Brain pericyte (primary cell): ENCODE measurements around the gene ASCL4.
A peak's percentile ranks its signal among the peaks of the same experiment; 100 is the strongest.
"Not testable (repeated sequence)": the region's sequence is repeated elsewhere in the genome, so short reads cannot be mapped to it uniquely, and the experiment has no call there.

Experiments
- DNase-seq: peaks from one replicate; pipeline ENCODE4 v3.0.0-alpha.2; 2012; ENCODE audit warnings: low read depth, low spot score

The ASCL4 gene, protein sequence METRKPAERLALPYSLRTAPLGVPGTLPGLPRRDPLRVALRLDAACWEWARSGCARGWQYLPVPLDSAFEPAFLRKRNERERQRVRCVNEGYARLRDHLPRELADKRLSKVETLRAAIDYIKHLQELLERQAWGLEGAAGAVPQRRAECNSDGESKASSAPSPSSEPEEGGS

GRCh38 chr12:107774349-107775029, at the start of gene ASCL4:
Gene ASCL4 (plus strand): TSS chr12:107774704. CDS start chr12:107775219, 515 bp downstream.
- no peak for DNase-seq

GRCh38 chr12:107727327-107727726, 47.2 kb upstream of the ASCL4 start:
- not testable (repeated sequence) for DNase-seq

- DNase-seq = not testable (repeated sequence)
Observed at GRCh38 chr12:107727742-107728141, 46.8 kb upstream of the ASCL4 start.

- DNase-seq = no peak
Observed at GRCh38 chr12:107730618-107731341, 43.7 kb upstream of the ASCL4 start.

DNA sequence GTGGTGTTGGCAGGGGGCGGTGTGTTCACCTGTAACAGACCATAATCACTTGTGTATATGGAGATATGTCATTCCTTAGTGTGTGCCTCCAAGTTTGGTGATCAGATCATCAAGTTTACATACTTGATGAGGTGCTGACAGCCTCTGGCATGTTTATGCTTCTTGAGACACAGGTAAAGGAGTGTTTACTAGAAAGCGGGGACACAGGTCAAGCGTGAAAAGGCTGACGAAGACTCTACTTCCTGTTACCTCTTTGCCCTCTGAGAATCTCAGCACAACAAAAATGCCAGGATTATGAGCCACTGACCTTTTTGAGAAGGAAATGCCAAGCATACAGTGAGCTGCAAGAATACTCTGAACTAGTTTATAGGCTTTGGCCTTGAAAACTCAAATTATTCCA, 43.1 kb upstream of the ASCL4 start:
- no peak for DNase-seq

DNA sequence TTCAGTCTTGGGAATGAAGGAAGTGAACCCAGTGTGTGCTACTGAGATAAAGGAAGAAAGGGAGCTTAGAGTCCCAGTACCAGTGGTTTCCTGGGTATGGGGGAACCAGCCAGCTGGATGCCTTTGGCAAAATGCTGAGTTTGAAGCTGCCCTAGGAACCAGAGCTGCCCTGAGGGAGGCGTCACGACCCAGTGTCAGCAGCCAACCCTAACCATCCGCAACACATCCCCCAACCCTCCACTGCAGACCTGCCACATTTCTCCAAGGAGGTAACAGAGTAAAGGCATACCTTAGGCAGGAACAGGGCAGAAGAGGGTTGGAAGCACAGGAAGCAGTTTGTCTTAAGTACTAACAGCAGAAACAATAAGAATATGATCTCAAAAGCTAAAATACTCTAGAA, 42.1 kb upstream of the ASCL4 start:
- no peak for DNase-seq

GRCh38 chr12:107734139-107734538, 40.4 kb upstream of the ASCL4 start:
- DNase-seq = no peak

DNA sequence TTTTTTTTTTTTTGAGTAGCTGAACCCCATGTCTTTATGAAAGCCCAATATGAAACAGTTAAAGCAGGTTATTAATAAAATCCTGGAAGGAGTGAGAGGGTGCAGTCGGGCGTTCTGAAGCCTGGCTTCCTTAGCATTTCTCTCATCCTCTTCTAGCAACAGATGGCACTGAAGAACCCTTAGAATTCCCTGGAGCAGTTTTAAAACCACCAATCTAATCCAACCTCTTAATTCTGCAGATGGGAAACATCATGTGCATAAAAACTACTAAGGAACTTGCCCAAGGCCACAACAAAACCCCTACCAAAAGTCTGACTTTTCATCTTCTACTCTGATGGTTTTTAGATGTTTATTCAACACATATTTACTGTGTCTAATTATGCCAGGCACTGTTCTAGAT, 38.7 kb upstream of the ASCL4 start:
- no peak for DNase-seq

DNA sequence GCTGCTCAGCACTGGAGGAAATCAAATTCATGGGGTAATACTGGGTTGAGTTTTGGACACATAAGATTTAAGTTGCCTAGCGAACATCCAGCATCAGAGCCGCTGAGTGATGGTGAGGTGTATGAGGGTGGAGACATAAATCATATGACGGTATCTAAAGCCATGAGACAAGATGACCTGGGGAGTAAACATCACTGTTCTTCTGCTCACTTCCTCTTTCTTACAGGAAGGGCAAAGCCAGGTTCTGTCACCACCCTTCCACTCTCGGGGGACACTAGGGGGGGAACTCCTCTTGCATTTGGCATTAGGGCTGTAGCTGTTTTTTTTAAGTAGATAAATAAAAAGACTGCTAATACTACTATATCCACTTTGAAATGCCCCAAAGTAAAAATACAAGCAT, 37.6 kb upstream of the ASCL4 start:
- no peak for DNase-seq

DNA sequence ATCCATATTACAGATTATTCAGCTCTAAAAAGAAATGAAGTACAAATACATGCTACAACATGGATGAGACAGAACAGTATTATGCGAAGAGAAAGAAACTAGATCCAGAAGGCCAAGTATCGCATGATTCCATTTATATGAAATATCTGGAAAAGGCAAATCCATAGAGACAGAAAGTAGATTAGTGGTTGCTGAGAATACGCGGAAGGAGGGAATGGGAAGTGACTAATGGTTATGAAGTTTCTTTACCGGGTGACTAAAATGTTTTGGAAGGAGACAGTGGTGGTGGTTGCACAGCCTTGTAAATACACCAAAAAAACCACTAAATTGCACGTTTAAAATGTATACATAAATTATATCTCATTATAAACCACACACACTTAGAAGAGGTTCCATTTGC, 26.0 kb upstream of the ASCL4 start:
- DNase-seq = no peak

DNA sequence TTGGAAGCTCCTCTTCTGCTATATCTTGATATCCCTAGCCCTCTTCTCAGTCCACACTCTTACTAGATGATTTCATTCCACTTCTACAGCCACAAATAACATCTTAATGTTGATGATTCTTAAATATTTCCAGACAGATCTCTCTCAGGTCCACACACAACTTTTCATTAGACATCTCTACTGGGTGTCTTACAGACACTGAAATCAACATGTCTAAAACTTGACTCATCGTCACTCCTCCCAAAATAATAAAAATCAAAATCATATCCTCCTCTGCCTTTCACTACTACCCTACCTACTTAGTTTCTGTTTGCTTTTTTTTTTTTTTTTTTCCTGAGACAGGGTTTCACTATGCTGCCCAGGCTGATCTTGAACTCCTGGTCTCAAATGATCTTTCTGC, 25.4 kb upstream of the ASCL4 start:
- DNase-seq = no peak

DNA sequence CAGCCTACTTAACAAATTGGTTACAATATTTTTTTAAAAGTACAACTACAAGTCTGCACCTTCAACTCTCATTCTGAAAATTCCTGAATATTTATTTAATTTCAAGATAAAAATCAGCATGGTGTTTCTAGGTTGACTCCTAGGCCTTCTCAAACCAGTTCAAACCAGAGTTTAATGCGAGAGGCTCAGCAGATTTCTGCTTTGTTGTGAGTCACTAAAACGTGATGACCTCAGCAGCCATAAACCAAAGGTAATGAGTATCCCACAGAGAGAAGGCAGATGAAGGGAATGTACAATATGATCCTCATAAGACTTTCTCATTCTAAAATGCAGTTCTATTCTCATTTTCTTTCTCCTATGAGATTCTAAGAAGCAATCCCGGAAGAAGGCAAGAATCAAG, 15.1 kb upstream of the ASCL4 start:
- DNase-seq = no peak

DNA sequence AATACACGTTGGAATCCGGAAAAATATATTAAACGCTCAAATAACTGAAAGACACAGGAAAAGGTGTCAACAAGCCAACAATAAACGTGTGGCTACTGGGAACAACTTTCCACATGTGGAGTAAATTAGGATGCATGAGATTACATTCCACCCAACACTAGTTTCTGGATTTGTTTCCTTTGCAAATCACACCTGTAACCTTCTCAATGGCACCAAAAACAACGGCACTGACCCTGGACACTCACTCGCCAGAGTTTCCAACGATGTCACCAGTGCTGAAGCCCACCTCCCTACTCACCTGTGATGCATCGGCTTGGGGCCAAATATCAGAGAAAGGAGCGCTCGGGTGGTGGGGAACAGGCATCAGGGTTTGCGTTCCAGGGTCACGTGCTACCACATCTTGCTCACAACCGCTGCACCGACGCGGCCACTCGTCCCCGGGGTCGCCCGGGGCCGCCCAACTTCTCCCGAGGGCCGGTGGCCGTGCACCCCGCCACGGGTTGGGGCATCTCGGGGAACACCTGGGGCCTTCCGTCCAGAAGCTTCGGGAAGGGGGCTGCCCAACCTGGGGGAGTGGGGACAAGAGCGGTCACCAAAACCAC, 14.2 kb upstream of the ASCL4 start:
- no peak for DNase-seq

DNA sequence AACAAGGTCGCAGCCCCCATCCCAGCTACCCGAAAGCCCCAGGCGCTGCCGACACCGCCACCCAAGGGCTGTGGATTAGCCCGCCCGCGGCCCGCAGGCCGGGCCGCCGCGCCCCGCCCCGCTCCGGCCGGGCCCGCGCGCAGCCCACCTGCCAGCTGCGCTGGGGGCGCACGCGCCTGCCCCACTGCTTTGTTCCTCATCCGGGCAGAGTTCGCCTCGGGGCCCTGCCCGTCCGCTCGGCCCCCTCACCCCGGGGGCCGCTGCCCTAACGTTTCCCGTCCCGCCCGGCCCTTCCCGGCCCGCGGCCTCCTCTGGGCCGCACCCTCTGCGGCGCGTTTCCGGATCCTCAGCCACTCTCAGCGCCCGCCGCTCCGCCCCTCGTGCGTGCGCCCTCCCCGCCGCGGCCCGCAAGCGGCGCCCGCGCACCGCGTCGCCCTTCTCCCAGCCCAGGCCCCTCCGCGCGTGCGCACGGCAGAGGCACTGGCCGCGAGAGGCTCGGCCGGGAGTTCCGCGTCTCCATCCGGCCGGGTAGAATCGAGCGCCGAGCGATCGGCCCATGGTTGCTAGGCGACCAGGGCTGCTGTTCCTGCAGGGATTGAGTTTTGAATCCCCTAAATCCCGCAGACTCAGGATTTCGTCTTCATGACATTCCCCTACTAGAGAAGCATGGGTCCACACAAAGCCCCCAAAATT, 13.5 kb upstream of the ASCL4 start, which contains the start of gene PRDM4:
Gene PRDM4 (minus strand): TSS at position 329 of the 693 bp plus-strand sequence. CDS start 622 bp downstream, outside the sequence.
- peak; percentile 73 for DNase-seq

- no peak for DNase-seq
Observed at GRCh38 chr12:107761502-107761904, 13.0 kb upstream of the ASCL4 start.

GRCh38 chr12:107762874-107763273, 11.6 kb upstream of the ASCL4 start:
- DNase-seq = no peak

DNA sequence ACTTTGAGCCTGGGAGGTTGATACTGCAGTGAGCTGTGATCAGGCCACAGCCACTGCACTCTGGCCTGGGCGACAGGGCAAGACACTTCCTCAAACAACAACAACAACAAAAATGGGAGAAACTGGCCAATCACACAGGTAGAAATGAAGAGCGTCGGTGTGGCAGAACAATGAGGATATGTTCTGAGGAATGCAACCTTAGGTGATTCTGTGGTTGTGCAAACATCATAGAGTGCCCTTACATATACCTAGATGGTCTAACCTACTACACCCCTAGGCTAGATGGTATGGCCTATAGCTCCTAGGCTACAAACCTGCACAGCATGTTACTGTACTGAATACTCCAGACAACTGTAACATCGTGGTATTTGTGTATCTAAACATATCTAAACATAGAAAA, 9.9 kb upstream of the ASCL4 start:
- no peak for DNase-seq

- DNase-seq = no peak
Observed at GRCh38 chr12:107765316-107765715, 9.2 kb upstream of the ASCL4 start.

DNA sequence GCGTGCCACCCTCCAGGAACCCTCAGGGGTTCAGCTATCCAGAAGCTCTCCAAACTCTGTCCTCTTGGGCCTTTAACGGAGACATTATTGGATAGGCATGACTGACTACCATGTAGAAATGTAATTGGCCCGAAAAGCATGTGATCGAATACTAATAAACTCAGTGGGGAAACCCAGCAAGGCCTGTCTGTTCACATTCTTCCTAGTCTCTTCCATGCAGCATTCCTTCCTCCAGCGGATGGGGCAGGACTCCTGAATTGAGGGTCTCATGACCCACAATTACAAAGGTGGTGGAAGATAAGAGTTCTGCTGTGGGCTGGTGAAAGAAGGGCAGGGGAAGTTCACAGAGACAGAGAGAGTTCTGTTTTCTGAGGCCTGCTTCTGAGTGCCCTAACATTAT, 7.0 kb upstream of the ASCL4 start:
- no peak for DNase-seq

- no peak for DNase-seq
Observed at GRCh38 chr12:107775093-107775721, 703 bp downstream of the ASCL4 start.

DNA sequence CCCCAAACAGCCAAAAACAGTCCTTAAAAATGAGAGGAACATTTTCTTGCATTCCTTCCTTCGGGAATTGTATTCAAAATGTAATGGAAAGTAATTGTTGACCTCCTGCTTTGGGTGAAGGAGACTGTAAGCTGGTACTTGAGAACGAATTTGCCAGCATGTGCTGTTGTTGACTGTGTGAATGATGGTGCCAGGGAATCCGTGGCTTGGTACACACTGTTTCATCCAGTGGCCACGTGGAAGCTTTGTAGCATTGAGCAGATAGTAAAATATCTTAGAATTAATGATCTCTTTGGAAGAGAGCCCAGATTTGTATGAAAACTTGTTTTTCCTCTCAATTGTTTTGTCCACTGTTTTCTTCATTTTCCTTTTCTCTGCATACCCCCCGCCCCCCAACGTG, 1.7 kb downstream of the ASCL4 start:
- DNase-seq = no peak
